NCI-H1436 (cell line): ENCODE data around the gene DHRS9.

ENCODE experiments used
- DNase-seq: peaks from one replicate; lab custom pipeline; 2025; lab: John Stamatoyannopoulos, UW

DHRS9 gene

GRCh38 chr2:169065864-169066517 lies 3.4 kb upstream of the DHRS9 start:
- DNase-seq, result no peak

GRCh38 chr2:169066897-169067296 lies 2.5 kb upstream of the DHRS9 start:
- DNase-seq, result no peak

GRCh38 chr2:169069833-169070232 lies 470 bp downstream of the DHRS9 start:
- no peak for DNase-seq

- no peak for DNase-seq
These were observed 2.1 kb downstream of the DHRS9 start for GRCh38 chr2:169071455-169071854.

- no peak for DNase-seq
These were observed 3.0 kb downstream of the DHRS9 start for GRCh38 chr2:169072163-169072925.

GRCh38 chr2:169073211-169073962 lies 4.0 kb downstream of the DHRS9 start:
- DNase-seq, result no peak

GRCh38 chr2:169073963-169074751 lies 4.8 kb downstream of the DHRS9 start:
- DNase-seq, result no peak

- no peak for DNase-seq
These were observed 8.4 kb downstream of the DHRS9 start for GRCh38 chr2:169077674-169078240.

GRCh38 chr2:169080250-169081069 lies 11.1 kb downstream of the DHRS9 start:
- no peak for DNase-seq

GRCh38 chr2:169081551-169081950 lies 12.2 kb downstream of the DHRS9 start:
- no peak for DNase-seq

GRCh38 chr2:169082995-169083394 lies 13.6 kb downstream of the DHRS9 start:
- DNase-seq, result no peak

- no peak for DNase-seq
These were observed 17.6 kb downstream of the DHRS9 start for GRCh38 chr2:169086893-169087467.

GRCh38 chr2:169087757-169088379 lies 18.5 kb downstream of the DHRS9 start:
- DNase-seq, result no peak

- no peak for DNase-seq
These were observed 19.8 kb downstream of the DHRS9 start for GRCh38 chr2:169089182-169089581.

- no peak for DNase-seq
These were observed 20.9 kb downstream of the DHRS9 start for GRCh38 chr2:169090133-169090820.

- DNase-seq, result no peak
These were observed 21.9 kb downstream of the DHRS9 start for GRCh38 chr2:169091256-169091655.

- no peak for DNase-seq
These were observed 22.6 kb downstream of the DHRS9 start for GRCh38 chr2:169091761-169092519.

GRCh38 chr2:169093535-169093934 lies 24.2 kb downstream of the DHRS9 start:
- DNase-seq, result no peak

- DNase-seq, result no peak
These were observed 25.3 kb downstream of the DHRS9 start for GRCh38 chr2:169094676-169095075.
